Stimulated activated effector memory CD8-positive, alpha-beta T cell treated with anti-CD3 and anti-CD28 coated beads, Interleukin-12 subunit alpha, Interleukin-12 subunit beta, amount 100 ng/mL, for 72 hours (primary cell): ENCODE results near the gene FAM107A.

Experiments
- ATAC-seq: fragments of 150-1000 bp; cut with Tn5 transposase; 2 replicates; pipeline ENCODE4 v1.10.0; 2021
- DNase-seq, 2 donors: peaks; one replicate each; pipeline ENCODE4 v3.0.0; 2021 to 2022; ENCODE audit warnings: low spot score in 2 of 2
- H3K27ac Mint-ChIP-seq: one replicate; pipeline ENCODE4 v1.8.0; 2022; ENCODE audit warnings: mild to moderate bottlenecking, mixed read lengths
- H3K36me3 Mint-ChIP-seq: one replicate; pipeline ENCODE4 v1.8.0; 2022; ENCODE audit warnings: mild to moderate bottlenecking, mixed read lengths
- H3K4me1 Mint-ChIP-seq: one replicate; pipeline ENCODE4 v1.8.0; 2022; ENCODE audit warnings: mixed read lengths
- H3K4me3 Mint-ChIP-seq: one replicate; pipeline ENCODE4 v1.8.0; 2022; ENCODE audit warnings: mild to moderate bottlenecking, mixed read lengths
- H3K9me3 Mint-ChIP-seq: one replicate; pipeline ENCODE4 v1.8.0; 2022; ENCODE audit warnings: mixed read lengths

Gene FAM107A, protein sequence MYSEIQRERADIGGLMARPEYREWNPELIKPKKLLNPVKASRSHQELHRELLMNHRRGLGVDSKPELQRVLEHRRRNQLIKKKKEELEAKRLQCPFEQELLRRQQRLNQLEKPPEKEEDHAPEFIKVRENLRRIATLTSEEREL

DNA sequence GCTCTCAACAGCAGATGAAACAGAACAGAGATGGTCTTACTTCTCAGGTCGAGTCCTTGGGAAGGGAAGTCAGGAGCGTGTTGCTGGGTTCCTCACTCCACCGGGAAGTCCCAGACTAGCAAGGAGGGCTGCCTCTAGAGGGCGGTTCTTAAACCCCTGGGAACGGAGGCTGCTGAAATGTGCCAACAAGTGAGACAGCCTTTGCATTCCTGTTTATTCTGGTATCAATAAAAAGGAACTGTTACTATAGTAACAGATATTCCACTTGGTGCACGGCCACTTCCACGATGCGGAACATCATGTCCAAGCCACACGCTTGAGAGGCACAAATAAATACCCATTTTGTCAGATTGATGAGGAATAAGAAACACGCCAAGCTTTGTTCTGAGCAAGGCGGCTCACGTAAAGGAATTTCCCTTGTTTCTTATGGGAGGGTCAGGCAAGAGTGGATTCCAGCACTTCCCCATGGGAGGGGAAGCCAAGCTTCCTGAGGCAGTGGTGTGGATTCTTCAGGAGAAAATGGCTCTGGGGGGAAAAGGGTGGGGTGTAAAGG lies at the start of gene FAM107A:
FAM107A (minus strand) TSS at position 123 of the 553 bp plus-strand sequence. CDS start 7,531 bp downstream, outside the sequence.
- H3K4me1 Mint-ChIP-seq, result no peaks in the 10 kb centered on the region
- H3K9me3 Mint-ChIP-seq, result no peaks in the 10 kb centered on the region
- no peak for ATAC-seq
- no peaks in the 10 kb centered on the region for H3K36me3 Mint-ChIP-seq
- no peak within 1 kb of the TSS for H3K4me3 Mint-ChIP-seq
- H3K27ac Mint-ChIP-seq, result no peak within 1 kb of the TSS
- no peak for DNase-seq

DNA sequence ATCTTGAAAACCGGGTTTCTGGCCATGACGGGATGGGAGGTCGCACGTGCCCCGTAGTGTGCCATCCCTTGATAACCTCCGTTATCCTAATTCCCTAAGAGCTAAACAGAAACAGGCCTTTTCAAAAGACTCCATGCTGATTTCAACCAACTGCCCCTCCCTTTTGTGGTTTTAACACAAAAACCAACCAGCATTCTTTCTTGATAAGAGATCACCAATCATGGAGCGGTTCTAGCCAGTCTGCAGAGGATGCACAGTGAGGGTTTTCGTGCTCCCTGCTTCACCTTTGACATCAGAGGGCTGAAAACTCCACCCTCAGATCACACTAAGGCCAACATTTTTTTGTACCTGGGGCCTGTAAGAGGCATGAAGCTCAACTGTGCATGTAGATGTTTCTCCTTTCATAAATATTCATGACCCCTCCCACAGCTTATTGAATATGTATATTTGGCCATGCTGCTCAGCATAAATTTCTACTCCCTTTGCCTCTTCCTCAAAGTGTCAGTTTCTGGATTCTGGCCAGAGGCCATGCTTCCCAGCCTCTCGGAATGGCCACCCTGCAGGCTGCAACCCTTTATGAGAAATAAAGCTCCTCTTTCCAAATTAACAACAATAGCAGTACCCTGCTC lies 48.1 kb upstream of the FAM107A start:
- no peak for ATAC-seq
- no peaks in the 10 kb centered on the region for H3K9me3 Mint-ChIP-seq
- no peak overlapping the region for H3K4me3 Mint-ChIP-seq
- no peak for DNase-seq
- no peaks in the 10 kb centered on the region for H3K36me3 Mint-ChIP-seq
- no peak overlapping the region for H3K27ac Mint-ChIP-seq
- H3K4me1 Mint-ChIP-seq, result peaks cover 8% of the 10 kb centered on the region

DNA sequence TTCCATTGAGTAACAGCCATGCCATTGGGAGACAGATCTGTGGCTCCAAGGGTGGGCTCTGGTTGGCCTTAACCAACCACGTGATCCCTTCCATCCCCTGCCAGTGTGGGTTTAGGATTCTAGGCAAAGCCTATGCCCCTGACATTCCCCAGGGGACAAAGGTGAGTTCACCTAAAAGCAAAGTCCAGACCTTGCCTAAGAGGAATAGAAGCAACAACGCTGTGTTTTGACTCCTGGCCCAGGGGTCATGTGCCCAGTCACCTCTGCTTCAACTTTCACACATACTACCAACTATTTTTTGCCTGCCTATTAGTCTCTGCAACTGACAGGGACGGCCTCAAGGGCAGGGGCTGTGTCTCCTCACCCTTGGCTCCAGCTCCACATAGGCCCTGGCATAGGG lies 47.4 kb upstream of the FAM107A start:
- peaks cover 7% of the 10 kb centered on the region for H3K4me1 Mint-ChIP-seq
- no peak for ATAC-seq
- no peaks in the 10 kb centered on the region for H3K36me3 Mint-ChIP-seq
- H3K27ac Mint-ChIP-seq, result no peak overlapping the region
- DNase-seq, result no peak
- H3K9me3 Mint-ChIP-seq, result no peaks in the 10 kb centered on the region
- H3K4me3 Mint-ChIP-seq, result no peak overlapping the region

DNA sequence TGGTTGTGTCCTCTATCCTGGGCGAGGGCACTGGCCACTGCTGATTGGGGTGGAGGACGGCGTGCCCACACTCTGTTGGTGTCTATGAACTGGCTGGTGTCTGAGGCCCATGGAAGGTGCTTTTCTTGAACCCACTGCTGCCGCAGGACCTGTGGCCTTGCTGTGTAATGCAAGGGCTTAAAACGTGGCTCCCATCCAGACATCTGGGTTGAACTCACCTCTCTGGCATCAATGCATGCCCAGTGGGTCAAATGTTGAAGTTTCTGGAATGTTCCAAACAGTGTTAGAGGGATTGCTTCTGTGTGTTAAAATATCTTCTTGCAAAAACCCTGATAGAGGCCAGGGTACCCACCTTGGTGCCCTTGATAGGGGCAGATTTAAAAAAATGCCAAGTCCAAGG lies 46.8 kb upstream of the FAM107A start:
- Mint-ChIP-seq H3K27ac (no peak overlapping the region), H3K4me3 (no peak overlapping the region), H3K36me3 (no peaks in the 10 kb centered on the region), H3K4me1 (peaks cover 7% of the 10 kb centered on the region), H3K9me3 (no peaks in the 10 kb centered on the region)
- no peak for DNase-seq
- no peak for ATAC-seq

DNA sequence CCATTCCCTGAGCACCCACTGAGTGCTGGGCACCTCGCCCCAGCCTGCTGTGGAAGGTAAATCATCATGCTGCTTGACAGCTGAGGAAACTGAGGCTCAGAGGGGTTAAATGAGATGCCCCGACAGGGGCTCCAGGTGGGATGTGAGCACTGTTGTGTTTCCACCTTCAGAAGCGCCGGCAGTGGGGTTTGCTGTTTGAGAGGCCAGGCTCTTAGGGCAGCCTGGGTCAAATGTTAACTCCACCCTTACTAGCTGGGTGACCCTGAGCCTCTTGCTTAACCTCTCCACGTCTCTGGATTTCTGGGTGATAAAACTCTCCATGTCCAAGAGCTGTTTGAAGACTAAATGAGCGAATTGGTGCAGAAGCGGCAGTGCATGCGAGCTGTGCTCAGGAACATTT lies 46.3 kb upstream of the FAM107A start:
- DNase-seq (no peak), ATAC-seq (no peak)
- Mint-ChIP-seq H3K27ac (no peak overlapping the region), H3K4me1 (peaks cover 7% of the 10 kb centered on the region), H3K36me3 (no peaks in the 10 kb centered on the region), H3K9me3 (no peaks in the 10 kb centered on the region), H3K4me3 (no peak overlapping the region)

DNA sequence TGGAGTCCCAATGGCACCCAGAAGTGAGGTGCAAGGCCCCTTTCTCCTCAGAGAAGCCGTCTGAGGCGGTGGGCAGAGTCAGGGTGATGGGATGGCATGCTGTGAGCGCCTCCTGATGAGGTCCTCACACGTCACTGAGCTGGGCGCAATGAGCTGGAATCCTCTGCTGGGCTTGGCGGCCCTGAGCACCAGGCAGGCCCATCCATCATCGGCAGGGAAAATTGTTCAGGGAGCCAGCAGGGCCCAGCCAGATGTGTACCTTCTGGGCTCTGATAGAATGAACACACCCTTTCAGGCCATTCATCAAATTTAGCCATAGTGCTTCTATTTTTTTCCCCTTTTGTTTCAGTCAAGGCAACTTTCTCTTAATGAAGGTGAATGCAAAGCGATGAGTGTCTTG lies 45.7 kb upstream of the FAM107A start:
- H3K9me3 Mint-ChIP-seq, result no peaks in the 10 kb centered on the region
- peaks cover 7% of the 10 kb centered on the region for H3K4me1 Mint-ChIP-seq
- H3K27ac Mint-ChIP-seq, result no peak overlapping the region
- DNase-seq (no peak), ATAC-seq (no peak)
- no peaks in the 10 kb centered on the region for H3K36me3 Mint-ChIP-seq
- H3K4me3 Mint-ChIP-seq, result no peak overlapping the region

DNA sequence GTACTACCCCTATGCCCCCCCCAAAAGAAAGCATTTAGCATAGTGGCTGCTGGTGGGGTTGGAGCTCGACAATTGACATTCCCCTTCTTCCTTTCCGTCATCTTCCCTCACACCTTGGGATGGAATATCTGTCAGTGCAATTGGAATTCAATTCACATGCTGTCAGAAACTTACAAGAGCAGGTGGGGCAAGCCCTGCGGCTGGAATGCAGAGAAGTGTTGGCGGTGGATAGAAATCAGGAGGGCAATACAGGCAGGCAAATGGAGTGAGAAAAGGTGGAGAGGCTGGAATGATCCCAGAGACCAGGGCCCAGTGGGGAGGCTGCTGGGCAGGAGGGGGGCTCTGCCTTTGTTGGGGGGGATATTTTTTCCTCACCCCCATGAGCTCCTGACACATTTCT lies 45.2 kb upstream of the FAM107A start:
- DNase-seq (no peak), ATAC-seq (no peak)
- peaks cover 7% of the 10 kb centered on the region for H3K4me1 Mint-ChIP-seq
- no peaks in the 10 kb centered on the region for H3K9me3 Mint-ChIP-seq
- no peak overlapping the region for H3K4me3 Mint-ChIP-seq
- no peak overlapping the region for H3K27ac Mint-ChIP-seq
- no peaks in the 10 kb centered on the region for H3K36me3 Mint-ChIP-seq

DNA sequence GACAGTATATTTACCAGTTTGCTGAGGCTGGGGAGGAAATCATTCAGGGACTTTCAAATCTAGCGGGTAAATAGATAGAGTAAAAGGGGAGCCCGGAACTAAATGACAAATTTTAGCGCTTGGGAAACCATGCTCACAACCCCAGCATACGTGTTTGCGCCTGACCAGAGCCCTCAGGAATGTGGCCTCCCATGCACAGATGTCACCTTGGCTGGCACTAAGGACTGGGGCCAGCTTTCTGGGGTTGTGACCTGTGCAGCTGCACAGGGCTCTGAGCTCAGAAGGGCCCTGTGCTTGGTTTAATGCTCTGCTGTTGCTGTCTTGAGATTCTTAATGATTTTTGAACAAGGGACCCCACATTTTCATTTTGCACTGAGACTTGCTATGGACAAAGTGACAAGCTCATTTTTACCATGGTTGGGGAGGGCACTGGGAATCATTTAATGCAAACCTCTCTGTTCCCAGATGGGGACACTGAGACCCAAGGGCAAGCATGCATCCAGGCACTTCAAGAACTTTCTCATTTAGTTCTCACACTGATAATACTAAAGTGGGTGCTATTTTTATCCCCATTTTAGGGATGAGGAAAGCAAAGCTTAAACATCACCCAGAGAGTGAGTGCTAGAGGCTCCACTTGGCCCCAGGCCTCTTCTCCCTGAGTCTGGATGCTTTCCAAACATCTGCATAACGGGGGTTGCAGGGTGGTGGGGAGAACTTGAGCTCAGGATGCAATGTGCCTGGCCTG lies 44.1 kb upstream of the FAM107A start:
- ATAC-seq, result no peak
- no peaks in the 10 kb centered on the region for H3K36me3 Mint-ChIP-seq
- H3K27ac Mint-ChIP-seq, result no peak overlapping the region
- no peak overlapping the region for H3K4me3 Mint-ChIP-seq
- DNase-seq, result no peak
- H3K9me3 Mint-ChIP-seq, result no peaks in the 10 kb centered on the region
- peaks cover 7% of the 10 kb centered on the region for H3K4me1 Mint-ChIP-seq

DNA sequence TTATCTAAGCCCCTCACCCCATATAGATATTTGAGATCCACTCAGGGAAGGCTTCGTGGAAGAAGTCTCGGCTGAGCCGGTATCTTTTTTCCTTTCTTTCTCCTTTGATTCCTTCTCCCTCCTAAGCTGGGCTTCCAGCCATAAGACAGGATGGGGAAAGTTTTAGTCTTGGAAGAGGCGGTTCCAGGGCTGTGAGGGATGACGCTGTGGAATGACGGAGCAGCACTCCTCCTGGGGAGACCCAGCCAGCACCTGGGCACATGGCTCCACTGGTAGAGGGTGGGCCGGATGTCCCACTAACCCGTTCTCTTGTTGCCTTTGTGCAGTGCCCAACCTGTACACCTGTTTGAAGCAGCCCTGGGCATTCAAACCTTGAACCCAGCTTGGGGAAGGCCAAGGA lies 43.2 kb upstream of the FAM107A start:
- ATAC-seq (no peak), DNase-seq (no peak)
- Mint-ChIP-seq H3K4me3 (no peak overlapping the region), H3K36me3 (no peaks in the 10 kb centered on the region), H3K4me1 (peaks cover 3% of the 10 kb centered on the region), H3K27ac (no peak overlapping the region), H3K9me3 (no peaks in the 10 kb centered on the region)

DNA sequence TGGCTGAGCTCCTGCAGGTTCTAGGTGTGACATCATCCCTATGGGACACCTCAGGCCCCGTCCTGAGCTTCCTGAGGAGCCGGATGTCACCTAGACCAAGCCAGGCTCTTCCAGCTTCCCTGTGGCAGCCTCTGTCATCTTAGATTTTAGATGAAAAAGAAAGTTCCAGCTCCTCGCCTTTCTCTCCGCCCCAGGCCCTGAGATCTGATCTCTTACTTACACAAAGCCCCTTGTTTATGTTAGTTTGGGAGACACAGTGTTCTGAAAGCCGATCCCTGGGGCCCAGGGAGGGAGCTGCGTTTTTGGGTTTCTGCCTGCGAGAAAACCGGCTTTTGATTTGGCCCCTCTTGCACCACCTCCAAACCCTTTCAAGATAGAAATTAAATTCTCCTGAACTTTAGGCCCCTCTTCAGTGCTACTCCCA lies 40.2 kb upstream of the FAM107A start:
- ATAC-seq (no peak), DNase-seq (no peak)
- Mint-ChIP-seq H3K9me3 (no peaks in the 10 kb centered on the region), H3K36me3 (no peaks in the 10 kb centered on the region), H3K4me1 (no peaks in the 10 kb centered on the region), H3K4me3 (no peak overlapping the region), H3K27ac (no peak overlapping the region)

DNA sequence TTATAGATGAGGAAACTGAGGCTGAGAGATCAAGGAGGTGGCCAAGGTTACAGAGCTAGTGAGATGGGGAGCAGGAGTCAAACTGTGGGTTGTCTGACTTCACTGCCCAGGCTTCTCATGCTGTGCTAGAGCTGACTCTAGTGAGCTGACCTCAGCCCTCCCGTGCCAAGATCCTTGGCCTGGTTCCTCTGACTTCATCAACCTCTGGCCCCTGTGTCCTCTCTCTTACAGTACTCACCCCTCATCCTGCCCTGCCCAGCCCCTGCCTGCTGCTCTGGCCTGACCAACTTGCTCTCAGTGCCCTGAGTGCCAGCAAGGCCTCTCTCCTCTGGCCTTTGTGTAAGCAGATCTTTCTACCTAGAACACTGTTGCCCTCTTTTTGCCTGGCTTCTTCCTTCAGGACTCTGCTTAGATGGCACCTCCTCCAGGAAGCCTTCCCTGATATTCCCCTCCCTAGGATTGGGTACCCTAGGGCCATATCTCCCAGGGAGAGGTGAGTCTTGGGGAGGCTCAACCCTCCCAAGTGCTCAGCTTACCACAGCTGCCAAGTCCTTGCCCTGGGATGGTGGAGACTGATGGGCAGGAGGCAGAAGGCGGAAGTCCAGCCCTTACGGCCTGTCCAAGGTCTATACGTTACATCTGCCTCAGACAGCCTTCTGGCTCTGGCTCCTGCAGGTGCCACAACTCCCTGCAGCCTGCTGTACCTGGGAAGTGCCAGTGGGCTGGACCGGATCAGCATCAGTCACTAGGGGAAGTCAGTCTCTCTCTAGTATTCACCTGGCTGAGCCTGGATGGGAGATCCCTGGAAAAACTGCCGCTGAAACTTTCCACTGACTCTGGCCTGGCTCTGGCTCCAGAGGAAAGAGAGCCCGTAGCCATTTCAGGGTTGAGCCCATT lies 36.3 kb upstream of the FAM107A start:
- H3K9me3 Mint-ChIP-seq, result no peaks in the 10 kb centered on the region
- no peaks in the 10 kb centered on the region for H3K36me3 Mint-ChIP-seq
- no peak for ATAC-seq
- no peak overlapping the region for H3K4me3 Mint-ChIP-seq
- H3K27ac Mint-ChIP-seq, result no peak overlapping the region
- DNase-seq, result no peak
- no peaks in the 10 kb centered on the region for H3K4me1 Mint-ChIP-seq

DNA sequence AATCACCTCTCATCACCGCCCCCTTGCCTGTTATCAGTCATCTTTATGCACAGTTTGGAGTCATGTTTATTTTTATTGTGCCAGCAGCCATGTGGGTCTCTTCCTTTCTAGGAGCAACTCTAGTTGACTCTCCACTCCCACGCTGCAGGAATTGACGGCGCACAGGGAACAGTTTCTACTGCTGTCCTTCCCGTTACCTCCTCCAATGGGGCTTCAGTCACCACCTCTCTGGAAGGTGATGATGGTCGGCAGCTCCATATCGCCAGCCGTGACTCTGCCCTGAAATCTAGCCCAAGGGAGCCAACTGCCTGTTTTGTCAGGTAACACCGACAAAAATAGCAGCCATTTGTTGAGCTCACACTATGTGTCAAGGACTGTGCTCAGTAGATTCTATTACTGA lies 35.6 kb upstream of the FAM107A start:
- DNase-seq, result no peak
- H3K27ac Mint-ChIP-seq, result no peak overlapping the region
- H3K9me3 Mint-ChIP-seq, result no peaks in the 10 kb centered on the region
- peaks cover 4% of the 10 kb centered on the region for H3K4me1 Mint-ChIP-seq
- no peak overlapping the region for H3K4me3 Mint-ChIP-seq
- H3K36me3 Mint-ChIP-seq, result no peaks in the 10 kb centered on the region
- ATAC-seq, result no peak

DNA sequence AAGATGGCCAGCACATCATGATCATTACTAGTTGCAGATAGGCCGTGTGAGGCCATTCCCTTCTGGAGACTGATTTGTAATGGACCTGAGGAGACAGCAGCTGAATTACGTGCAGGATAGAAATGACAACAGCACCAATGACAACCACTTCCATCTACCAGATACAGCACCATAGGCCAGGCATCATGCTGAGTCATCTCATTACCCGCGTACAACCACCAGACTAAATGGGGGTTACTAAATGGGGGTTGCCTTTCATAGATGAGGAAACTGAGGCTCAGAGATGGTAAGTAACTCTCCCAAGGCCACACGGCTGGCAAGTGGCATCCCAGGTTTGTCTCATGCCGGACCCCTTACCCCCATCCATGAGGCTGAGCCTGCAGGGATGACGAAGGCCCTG lies 32.8 kb upstream of the FAM107A start:
- H3K36me3 Mint-ChIP-seq, result no peaks in the 10 kb centered on the region
- ATAC-seq (peak; percentile 69), DNase-seq (no peak)
- peaks cover 9% of the 10 kb centered on the region for H3K4me1 Mint-ChIP-seq
- H3K4me3 Mint-ChIP-seq, result no peak overlapping the region
- H3K9me3 Mint-ChIP-seq, result no peaks in the 10 kb centered on the region
- no peak overlapping the region for H3K27ac Mint-ChIP-seq

DNA sequence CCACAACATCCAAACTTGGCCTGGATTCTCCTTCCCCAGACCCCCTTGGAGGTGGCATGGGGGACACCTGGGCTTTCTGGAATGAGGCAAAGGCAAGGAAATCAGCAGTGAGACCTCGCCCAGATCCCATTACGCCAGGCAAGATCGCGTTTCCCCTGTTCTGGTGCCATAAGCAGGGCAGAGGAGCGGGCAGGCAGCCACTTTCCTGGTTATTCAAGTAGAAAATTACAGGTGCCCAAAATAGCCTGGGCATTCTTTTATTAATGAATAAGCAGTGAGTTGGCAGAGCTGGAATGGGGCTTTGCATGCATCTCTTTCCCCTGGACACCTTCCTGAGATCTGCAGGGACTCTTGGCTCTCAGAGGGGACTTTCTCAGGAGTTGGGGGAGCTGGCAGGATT lies 31.5 kb upstream of the FAM107A start:
- no peaks in the 10 kb centered on the region for H3K9me3 Mint-ChIP-seq
- no peaks in the 10 kb centered on the region for H3K36me3 Mint-ChIP-seq
- ATAC-seq (no peak), DNase-seq (no peak)
- H3K4me1 Mint-ChIP-seq, result peaks cover 9% of the 10 kb centered on the region
- H3K27ac Mint-ChIP-seq, result no peak overlapping the region
- no peak overlapping the region for H3K4me3 Mint-ChIP-seq

DNA sequence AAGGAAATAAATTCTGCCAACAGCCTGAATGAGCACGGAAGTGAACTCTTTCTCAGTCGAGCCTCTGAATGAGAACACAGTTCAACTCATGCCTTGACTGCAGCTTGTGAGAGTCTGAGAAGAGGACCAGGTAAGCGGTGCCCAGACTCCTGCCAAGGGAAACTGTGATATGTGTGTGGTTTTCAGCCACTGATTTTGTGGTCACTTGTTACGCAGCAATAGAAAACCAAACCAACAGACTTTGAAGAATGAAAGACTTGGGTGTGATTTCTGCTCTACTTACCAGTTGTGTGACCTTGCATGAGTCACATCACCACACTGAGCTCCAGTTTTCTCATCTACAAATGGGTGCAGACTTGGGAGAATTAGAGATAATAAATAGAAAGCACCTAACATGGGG lies 30.6 kb upstream of the FAM107A start:
- H3K9me3 Mint-ChIP-seq, result no peaks in the 10 kb centered on the region
- no peak overlapping the region for H3K27ac Mint-ChIP-seq
- H3K4me1 Mint-ChIP-seq, result peaks cover 9% of the 10 kb centered on the region
- no peak overlapping the region for H3K4me3 Mint-ChIP-seq
- H3K36me3 Mint-ChIP-seq, result no peaks in the 10 kb centered on the region
- ATAC-seq (peak; percentile 78), DNase-seq (no peak)
